ENCODE measurements around the gene IFT81.

- TF ChIP-seq CTCF (IDR thresholded peaks at IDR 0.05) (no peak), EP300 (IDR thresholded peaks at IDR 0.05) (no peak)
Measured at GRCh38 chr12:110105986-110106385, 18.2 kb upstream of the IFT81 start.

Data from tibial nerve (tissue), 4 donors.